T follicular helper cell (primary cell): Measurements from ENCODE around the gene RTP2.

Source experiments
- DNase-seq: peaks from one replicate; pipeline ENCODE4 v3.0.0-alpha.2; 2020; ENCODE audit warnings: low read depth

Gene RTP2

DNA sequence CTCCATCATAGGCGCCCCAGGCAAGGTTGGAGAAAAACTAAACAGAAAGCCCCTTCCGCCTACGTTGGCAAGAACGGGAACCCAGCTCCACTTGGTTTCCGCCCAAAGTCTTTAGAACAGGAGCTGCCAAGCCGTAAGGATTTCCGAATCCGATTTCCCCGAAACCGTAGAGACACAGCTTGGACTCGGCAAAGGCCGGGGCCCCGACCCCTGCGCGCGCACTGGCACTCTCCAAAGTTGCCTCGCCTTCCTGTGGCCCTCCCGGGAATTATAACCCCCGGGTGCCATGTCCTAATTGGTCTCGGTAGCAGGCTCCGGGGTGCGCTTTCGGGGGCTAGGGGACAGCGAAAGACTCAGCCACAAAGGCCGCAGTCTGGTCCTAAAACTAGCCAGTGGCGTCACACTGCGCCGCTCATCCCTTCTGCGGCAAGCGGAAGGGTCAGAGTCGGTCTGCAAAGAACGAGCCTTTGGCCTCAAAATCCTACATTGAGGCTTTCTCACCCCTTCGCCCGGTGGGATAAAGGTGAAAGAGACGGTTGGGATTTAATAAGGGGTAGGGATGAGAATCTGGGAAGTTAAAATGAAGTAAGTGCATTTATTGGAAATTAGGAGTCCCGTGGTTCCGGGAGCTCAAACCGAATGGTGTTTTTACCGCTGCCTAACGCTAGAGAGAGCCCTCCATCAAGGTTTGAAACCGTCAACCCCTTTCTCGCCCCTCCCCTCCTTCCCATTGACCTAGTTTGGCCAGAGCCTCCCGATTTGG is 36.2 kb upstream of the RTP2 start:
- DNase-seq, result peak; percentile 46

DNA sequence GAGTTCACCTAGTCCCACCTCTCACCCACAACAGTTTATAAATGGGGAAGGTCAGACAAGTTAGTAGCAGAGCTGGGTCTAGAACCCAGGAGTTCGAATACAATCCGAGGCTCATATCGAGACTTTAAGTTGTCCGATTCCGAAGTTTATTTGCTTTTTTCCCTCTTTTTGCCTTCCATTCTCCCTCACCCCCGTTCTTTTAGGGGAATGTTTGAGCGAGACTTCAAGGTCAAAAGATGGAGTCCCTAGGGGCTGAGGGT is 35.6 kb upstream of the RTP2 start:
- DNase-seq, result no peak

DNA sequence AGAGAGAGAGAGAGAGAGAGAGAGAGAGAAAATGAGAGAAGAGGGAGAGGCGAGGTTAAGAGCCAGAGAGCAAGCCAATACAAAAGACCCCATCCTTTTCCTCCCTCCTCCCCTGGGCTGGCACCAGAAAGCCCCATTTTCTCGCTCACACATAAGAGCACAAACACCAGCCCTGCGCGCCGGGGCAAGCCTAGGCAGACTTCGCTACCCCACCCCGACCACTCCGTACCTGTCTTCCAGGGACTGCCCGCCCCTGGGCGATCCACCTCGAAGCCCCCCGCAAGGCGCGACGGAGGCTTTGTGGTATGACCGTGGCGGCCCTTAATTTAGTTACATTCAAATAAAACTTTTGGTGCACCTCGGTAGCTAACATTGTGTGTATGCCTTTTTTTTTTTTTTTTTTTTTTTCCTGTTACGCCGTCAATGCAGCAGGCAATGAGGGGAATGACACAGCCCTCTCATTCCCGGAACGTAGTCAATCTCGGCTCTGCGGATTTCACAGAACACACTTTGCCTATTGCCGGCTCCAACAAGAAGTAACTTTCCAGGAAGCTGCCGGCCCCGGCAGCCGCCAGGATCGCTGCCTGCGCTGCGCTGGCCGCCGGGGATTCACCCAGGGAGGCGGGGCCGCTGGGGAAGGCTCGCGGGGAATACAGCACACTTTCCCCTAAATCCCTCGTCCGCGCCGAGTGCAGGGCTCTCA is 35.2 kb upstream of the RTP2 start:
- no peak for DNase-seq

DNA sequence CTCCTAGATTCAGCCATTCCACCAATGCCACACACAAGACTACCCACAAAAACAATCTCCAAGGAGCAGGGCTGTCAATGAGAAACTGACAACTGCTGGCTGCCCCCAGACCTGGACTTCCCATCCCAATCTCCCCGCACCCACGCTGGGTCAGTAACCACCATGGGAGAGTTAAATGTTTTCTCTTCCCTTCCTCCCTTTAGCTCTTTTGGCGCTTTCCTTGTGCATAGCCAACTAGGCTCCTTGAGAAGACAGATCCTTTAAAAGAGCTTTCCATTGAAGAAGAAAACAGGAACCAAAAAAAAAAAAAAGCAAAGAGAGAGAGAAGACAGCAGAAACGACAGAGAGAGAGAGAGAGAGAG is 34.6 kb upstream of the RTP2 start:
- DNase-seq, result no peak

DNA sequence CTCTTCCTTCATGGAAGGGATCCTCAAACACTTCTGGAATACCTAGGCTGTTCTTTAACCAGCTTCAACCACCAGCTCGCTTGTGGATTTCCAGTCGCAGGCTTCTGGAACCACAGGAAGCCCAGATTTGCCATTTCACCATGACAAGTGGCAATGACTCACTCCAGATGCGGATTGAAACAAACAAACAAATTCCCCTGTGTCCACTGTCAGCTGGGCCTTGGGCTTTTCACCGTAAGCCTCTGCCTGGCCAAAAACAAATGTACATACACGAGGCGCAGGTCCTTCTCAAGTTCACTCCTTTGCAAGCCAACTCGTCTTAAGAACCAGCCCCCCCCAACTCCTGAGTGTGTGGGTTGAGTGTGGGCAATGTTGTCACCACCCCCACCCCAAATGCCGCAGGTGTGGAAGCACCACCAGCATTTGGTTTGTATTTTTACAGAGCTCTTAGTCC is 34.1 kb upstream of the RTP2 start:
- no peak for DNase-seq

DNA sequence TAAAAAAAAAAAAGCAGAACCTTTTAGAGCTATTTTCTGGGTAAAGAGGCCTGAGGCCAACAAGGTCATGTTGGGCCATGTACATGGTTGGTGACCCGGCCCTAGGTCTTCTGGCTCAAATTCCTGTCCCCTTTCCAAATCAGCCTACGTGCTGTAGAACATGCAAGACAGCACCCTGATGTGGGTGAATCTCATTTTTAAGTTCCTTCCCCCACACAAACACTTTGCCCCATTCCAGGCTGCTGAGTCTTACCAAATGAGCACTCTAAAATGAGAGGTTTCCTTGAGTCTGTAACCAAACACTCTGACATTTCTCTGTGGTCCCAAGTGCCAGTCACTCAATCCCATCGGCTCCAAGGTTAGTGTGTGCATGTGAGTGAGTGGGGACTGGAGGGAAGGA is 33.5 kb upstream of the RTP2 start:
- no peak for DNase-seq

DNA sequence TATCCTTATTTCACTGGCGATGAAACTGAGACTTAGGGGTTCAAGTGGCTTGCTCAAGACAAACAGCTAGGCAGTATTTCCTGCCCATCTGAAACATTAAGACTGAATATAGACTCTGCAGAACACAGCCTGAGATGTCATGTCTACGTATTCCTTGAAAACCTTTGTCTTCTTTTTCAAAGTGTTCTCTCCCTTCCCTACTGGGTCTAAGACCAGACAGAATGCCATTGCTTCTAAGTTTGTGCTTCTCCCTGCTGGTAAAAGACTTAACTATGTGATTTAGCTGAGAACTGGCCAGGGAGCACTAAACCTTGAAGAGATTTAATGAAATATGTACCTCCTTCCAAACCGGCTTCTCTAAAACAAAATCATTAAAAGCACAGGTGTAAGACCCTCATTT is 33.0 kb upstream of the RTP2 start:
- DNase-seq, result no peak

DNA sequence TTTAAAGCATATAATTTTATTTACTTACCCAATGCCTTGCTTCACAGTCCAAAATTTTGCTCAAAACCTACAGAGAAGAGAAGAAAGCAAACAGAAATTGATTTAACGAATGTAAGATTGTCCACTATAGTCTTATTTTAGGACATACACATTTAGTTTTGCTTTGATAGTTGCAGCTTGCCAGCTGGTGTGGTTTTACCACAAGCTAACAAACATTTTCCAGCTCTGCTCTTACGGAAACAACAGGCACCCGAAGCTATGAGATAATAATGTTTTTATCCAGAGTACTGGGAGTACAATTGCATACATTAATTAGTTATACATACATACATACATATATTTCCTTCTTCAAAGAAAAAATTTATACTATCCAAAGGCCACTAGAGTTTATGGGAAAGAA is 32.5 kb upstream of the RTP2 start:
- DNase-seq, result no peak

DNA sequence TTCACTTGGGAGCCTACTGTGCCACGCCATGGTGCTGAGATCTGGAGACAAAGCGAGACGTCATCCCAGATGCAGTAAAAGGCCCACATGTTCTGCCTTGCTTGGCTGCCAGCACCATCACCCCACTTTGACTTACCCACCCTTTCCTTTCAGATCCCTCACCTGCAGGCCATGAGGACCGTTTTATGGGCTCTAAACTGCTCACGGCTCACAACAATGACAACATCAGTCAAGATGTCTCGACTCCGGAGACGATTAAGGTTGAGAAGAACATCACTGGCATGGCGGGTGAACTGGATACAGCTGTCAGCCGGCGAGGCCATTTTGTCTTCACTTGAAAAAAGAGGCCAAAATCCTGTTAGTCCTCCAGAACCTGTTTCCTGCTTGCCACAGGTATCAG is 31.0 kb upstream of the RTP2 start:
- no peak for DNase-seq

DNA sequence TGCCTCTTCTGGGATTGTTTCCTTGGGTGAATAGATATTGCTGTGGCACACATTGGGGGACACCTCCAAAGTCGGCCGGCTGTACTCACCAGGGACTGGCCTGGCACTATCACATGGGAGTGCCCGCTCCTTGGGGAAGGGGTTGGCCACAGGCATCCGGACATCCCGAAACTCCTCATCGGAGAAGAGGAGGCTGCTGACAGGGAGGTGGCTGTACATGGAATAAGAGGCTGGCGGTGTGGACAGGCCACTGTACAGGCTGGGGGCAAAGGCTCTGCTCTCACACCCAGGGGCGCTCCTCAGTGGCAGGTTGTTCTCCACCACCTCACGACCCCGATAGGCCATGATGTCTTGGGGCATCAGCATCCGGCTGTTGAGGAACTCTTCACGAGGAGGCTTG is 27.2 kb upstream of the RTP2 start:
- no peak for DNase-seq

DNA sequence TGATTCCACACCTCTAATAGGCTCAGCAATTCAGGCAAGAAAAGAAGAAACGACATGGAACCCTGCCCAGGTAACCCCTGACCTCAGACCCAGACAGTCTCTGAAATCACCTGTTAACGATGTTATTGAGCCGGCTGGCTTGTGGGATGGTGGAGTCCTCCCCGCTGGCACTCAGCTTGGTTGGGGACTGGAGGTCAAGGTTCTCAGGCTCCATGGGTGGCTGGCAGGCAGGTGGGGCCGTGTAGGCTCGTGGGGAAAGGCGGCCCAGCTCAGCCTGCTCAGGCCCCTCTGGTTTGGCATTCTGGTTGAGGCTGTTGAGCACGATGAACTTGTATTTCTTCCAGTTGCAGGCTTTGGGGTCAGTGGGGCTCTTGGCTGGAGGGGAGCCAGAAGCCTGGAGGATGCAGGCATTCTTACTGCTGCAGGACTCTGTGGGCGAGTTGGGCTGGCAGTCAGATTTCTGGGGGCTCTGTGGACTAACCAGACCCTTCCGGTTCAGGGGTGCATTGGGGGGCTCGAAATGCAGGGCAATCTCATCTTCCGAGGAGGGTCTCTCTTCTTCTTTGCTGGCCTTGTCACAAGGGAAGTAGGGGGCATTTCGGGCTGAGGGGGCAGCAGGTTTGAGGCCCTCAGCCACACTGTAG is 26.7 kb upstream of the RTP2 start:
- DNase-seq, result no peak

DNA sequence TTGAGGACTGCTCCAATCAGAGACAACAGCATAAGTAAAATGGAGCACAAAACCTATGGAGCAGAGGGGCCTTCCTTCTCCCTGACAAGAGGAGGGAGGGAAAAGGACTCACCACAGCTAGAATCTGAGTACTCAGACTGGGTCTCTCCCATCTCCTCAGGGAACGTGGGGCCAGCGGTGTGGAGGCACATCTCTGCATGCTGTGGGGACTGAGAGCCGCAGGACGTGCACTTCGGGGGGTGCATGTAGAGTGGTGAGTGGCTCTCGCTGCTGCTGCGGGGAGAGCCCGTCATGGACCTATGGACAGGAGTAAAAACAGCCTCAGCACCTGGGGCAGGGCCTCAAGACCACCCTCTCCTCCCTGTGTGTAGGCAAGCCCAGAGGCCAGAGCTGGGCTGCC is 25.9 kb upstream of the RTP2 start:
- DNase-seq, result no peak

DNA sequence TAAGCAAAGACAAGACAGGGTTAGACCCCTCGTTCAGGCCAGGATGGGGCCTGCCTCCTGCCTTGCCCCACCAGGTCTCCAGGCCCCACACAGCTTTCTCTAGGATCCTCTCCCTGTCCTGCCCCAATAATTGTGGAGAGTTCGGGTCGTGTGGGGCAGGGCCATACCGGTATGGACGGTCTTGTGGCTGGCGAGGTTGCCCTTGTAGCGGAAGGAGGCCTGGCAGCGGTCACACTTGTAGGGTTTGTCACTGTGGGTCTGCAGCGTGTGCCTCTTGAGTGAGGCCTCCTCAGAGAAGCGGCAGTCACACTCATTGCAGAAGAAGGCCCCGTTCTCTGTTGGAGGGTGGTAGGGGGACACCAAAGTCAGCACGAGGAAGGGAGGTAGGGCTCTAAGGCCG is 24.2 kb upstream of the RTP2 start:
- no peak for DNase-seq

DNA sequence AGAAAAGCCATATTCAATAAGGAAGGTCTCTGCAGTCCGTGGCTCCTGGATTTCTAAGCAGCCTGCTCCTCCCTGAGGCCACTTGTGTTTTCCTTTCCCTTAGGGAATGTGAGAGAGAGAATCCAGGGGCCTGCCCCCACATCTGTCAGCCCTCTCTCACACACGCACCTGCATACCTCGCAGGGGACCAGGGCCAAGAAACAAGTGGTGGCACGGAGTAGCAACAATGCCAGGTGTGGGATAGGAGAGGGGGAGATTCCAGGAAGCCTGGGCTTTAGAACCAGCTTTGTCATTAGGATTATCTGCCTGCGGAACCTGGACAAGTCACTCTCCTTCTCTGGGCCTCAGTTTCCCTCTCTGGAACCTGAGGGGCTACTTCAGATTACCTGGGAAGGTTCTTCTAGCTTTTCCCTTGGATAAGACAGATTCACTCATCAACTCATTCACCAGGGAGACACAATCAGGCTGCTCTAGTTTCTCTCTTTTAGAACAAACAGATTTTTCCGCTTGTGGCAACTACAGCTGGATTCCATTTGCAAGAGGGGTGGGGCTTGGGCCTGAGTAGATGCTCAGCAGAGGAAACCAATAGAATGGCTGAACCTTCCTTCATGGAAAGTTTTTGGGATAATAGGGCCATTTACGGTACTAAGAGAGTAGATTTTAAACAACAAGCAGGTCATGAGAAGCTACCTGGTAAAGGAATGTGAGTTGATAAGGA is 23.5 kb upstream of the RTP2 start:
- no peak for DNase-seq

DNA sequence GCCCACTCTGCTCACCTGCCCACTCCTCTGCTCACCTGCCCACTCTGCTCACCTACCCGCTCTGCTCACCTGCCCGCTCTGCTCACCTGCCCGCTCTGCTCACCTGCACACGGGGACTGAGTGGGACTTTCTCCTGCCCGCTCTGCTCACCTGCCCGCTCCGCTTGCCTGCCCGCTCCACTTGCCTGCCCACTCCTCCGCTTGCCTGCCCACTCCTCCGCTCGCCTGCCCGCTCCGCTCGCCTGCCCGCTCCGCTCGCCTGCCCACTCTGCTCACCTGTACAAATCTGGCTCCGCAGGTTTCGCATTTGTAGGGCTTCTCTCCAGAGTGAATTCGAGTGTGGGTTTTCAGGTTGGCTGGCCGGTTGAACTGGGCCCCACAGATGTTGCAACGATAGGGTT is 22.9 kb upstream of the RTP2 start:
- DNase-seq, result no peak

DNA sequence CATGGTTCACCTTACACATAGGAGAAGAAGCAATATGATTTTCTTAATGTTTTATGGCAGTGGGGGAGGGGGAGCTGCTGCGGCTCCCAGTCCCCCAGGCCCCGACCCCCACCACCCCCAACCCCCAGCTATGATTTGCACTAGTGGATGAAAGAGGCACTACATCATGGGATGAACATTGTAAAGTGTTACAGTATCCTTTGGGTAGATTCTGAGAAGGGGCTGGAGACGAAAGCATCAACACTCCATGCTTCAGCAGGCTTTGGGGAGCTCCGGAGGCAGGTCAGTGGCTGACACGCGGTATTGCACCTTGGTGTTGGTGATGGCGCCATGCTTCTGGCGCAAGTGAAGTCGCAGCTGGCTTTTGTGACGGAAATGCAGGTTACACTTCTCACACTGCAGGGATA is 19.9 kb upstream of the RTP2 start:
- DNase-seq, result no peak

DNA sequence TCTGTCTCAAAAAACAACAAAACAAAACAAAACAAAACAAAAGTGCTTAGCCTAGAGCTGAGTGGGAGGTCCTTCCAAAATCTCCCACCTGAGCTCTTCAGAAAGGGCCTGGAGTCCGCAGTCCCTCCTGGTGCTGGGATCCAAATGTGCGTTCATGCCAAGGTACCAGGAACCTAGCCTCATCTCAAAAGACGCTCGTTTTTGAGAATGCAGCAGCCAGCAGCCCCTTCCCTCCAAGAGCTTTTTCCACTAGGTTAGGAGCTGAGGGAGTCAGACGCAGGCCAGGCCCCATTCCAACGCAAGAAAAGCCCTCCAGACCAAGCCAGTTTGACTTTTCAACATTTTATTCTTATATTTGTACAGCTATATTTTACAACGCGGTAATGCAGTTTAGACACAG is 18.7 kb upstream of the RTP2 start:
- DNase-seq, result no peak

DNA sequence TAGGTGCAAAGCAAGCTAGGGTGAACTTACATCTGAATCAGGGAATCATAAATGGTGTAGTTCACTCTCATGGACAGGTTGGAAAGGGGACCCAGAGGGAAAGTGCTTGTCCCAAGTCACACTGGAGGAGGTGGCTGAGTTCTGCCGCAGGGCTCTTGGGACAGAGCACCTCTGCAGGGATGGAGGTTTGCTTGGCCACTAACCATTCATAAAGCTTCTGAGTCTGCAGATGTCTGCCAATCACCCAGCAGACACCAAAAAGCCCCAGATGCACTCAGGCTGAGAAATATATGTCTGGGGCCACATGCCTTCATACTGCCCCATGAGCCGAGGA is 17.9 kb upstream of the RTP2 start:
- no peak for DNase-seq

DNA sequence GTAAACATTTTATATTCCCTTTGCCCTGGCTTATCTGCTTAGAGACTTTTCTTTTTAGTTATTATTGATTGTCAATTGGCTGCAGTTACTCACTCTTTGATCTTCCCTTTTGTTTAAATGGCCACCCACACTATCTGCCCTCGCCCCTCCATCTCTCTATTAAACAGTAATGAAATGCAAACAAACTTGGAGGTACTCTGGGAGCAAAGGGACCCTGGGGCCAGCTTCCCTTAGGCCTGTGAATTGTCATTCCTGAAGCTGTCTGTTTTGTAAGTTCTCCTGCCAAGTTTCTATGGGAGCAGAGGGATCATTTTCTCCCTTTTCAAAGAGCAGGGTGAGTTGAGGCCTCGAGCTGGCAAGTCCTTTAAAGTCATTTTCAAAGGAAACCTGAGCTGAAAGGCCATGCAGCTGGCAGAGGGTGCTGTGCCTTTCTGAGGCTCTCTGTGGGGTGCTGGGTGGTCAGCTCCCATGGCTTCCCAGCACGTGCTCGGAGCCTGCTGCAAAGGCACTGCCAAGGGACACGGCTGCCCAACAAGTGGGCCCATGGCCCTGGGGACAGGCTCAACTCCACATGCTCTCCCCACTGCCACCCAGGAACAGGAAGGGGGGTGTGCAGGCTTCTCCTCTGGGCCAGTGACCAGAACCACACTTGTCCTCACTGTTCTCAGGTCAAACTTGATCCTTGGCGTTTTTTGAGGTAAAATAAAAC is 17.4 kb upstream of the RTP2 start:
- DNase-seq, result no peak

DNA sequence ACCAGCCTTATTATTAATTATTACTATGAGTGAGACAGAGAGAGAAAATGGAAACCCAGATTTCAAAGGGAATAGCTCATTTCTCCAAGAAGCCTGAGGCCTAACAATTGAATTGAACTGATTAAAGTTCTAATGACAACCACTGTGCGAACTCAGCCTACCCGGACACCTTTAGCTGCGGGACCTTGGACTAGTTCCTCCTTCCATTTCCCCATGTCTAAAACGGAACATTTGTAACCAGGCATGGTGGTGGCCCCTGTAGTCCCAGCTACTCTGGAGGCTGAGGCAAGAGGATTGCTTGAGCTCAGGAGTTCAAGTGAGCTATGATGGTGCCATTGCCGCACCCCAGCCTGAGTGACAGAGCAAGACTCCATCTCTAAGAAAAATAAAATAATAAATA is 16.4 kb upstream of the RTP2 start:
- no peak for DNase-seq

DNA sequence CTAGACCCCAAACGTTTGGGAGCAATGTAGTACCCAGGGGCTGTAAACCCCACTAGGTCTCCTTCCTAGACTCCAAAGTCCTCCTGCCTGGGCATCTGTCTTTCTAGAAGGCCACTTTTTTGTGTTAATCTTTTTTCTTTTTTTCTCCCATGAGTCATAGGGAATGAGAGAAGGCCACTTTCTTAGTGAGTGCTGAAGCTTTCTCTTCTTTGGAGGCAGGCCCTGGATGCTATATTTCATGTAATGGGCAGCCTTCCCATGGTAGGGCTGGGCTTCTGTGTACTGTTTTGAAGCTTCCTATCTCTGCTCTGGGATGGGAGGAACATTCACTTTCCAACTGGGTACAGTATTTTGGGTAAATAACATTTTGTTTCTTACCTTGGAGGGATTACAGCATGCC is 15.2 kb upstream of the RTP2 start:
- DNase-seq, result no peak

DNA sequence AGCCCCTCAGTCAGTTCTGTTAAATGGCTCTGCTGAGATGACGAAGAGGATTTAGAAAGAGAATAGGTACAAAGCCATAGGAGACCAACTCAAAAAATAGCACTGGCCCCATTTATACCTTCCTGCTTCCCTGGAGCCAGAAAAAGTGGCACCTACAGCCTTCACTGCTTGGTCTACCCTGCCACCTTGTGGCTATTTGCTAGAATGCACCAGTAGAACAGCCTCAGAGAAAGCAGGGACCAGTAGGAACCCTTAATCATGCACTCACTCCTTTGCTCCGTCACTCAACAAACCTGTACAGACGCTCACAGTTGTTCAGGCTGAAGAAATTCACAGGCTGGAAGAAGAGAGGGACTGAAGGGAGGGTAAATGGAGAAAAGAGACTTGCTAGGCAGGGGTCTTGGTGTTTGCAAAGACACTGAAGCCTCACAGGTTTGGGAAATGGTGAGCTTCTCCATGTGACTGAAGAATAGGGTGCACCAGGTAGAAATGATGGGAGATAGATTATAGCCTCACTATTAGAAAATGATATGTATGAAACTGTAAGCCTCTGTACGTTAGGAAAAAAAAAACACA is 12.1 kb upstream of the RTP2 start:
- peak; percentile 56 for DNase-seq
